SHP77 (cell line): Measurements from ENCODE around the gene PGBD5.
A peak's percentile ranks its signal among the peaks of the same experiment; 100 is the strongest.

Source experiments
- DNase-seq, 2 experiments: peaks; one replicate each; lab custom pipeline; 2025; lab: John Stamatoyannopoulos, UW

Gene PGBD5

GRCh38 chr1:230279583-230279945 is 146.6 kb downstream of the PGBD5 start:
- no peak for DNase-seq

- DNase-seq, result no peak
Measured at GRCh38 chr1:230278871-230279582, 147.1 kb downstream of the PGBD5 start.

- no peak for DNase-seq
Measured at GRCh38 chr1:230278376-230278775, 147.8 kb downstream of the PGBD5 start.

- no peak for DNase-seq
Measured at GRCh38 chr1:230277201-230278025, 148.7 kb downstream of the PGBD5 start.

- no peak for DNase-seq
Measured at GRCh38 chr1:230276401-230276800, 149.7 kb downstream of the PGBD5 start.

- DNase-seq, result no peak
Measured at GRCh38 chr1:230274254-230274653, 151.9 kb downstream of the PGBD5 start.

- no peak for DNase-seq
Measured at GRCh38 chr1:230273141-230273710, 152.9 kb downstream of the PGBD5 start.

- DNase-seq, result no peak
Measured at GRCh38 chr1:230272557-230272956, 153.6 kb downstream of the PGBD5 start.

GRCh38 chr1:230271300-230272035 is 154.7 kb downstream of the PGBD5 start:
- no peak for DNase-seq

GRCh38 chr1:230270559-230271281 is 155.4 kb downstream of the PGBD5 start:
- peak; percentile 80 to 88 for DNase-seq

- DNase-seq, result no peak
Measured at GRCh38 chr1:230270185-230270558, 156.0 kb downstream of the PGBD5 start.

GRCh38 chr1:230268371-230269170 is 157.6 kb downstream of the PGBD5 start:
- DNase-seq, result peak; percentile 81 to 85

- peak; percentile 49 to 58 for DNase-seq
Measured at GRCh38 chr1:230267338-230268065, 158.6 kb downstream of the PGBD5 start.

- no peak for DNase-seq
Measured at GRCh38 chr1:230266456-230266855, 159.7 kb downstream of the PGBD5 start.

- no peak for DNase-seq
Measured at GRCh38 chr1:230265200-230266115, 160.7 kb downstream of the PGBD5 start.
